H9 (cell line): ENCODE data around the gene PDE2A. TPM values are rescaled to one million over a fixed set of nuclear protein-coding genes. Genes with fewer than 3 reads are reported as not detected.

ENCODE experiments used
- DNase-seq: peaks from one replicate; pipeline ENCODE4 v3.0.0-alpha.2; 2017
- H2AFZ ChIP-seq: one replicate; pipeline ENCODE4 v1.6.1; 2013; ENCODE audit warnings: mild to moderate bottlenecking, low read length, control low read depth, moderate library complexity
- H2AK5ac ChIP-seq: 2 replicates; pipeline ENCODE4 v1.6.1; 2013; ENCODE audit warnings: low read length, control low read depth, mixed read lengths; ENCODE audit not compliant: insufficient read length
- H2BK120ac ChIP-seq: one replicate; pipeline ENCODE4 v1.6.1; 2013; ENCODE audit warnings: low read depth, mild to moderate bottlenecking, low read length, control low read depth, inconsistent platforms; ENCODE audit not compliant: poor library complexity, severe bottlenecking
- H2BK12ac ChIP-seq: 2 replicates; pipeline ENCODE4 v1.6.1; 2013; ENCODE audit warnings: low read length, control low read depth, mixed read lengths, low read depth; ENCODE audit not compliant: insufficient read length
- H2BK15ac ChIP-seq: 2 replicates; pipeline ENCODE4 v1.6.1; 2013; ENCODE audit warnings: low read depth, low read length, control low read depth
- H2BK20ac ChIP-seq: one replicate; pipeline ENCODE4 v1.6.1; 2013; ENCODE audit warnings: low read depth, mild to moderate bottlenecking, low read length, control low read depth, inconsistent platforms; ENCODE audit not compliant: poor library complexity, severe bottlenecking
- H2BK5ac ChIP-seq: 2 replicates; pipeline ENCODE4 v1.6.1; 2013; ENCODE audit warnings: low read length, control low read depth, mixed read lengths; ENCODE audit not compliant: insufficient read length
- H3K14ac ChIP-seq: 2 replicates; pipeline ENCODE4 v1.6.1; 2013; ENCODE audit warnings: low read length, control low read depth; ENCODE audit not compliant: insufficient read depth
- H3K18ac ChIP-seq: 2 replicates; pipeline ENCODE4 v1.6.1; 2013; ENCODE audit warnings: low read depth, mild to moderate bottlenecking, mixed read lengths, low read length, control low read depth; ENCODE audit not compliant: insufficient read length
- H3K23ac ChIP-seq: 2 replicates; pipeline ENCODE4 v1.6.1; 2013; ENCODE audit warnings: low read length, control low read depth, mixed read lengths, low read depth; ENCODE audit not compliant: insufficient read length
- H3K23me2 ChIP-seq: 2 replicates; pipeline ENCODE4 v1.6.1; 2013; ENCODE audit warnings: low read depth, mild to moderate bottlenecking, mixed read lengths, low read length, control low read depth; ENCODE audit not compliant: insufficient read length, poor library complexity, severe bottlenecking
- H3K27ac ChIP-seq: 2 replicates; pipeline ENCODE4 v1.5.1; 2013; ENCODE audit warnings: low read length, control low read depth, mixed read lengths, low read depth; ENCODE audit not compliant: insufficient read length
- H3K27me3 ChIP-seq: 2 replicates; pipeline ENCODE4 v1.6.1; 2013; ENCODE audit warnings: low read length, control low read depth, inconsistent platforms; ENCODE audit not compliant: insufficient read depth
- H3K4ac ChIP-seq: 2 replicates; pipeline ENCODE4 v1.6.1; 2013; ENCODE audit warnings: low read depth, mild to moderate bottlenecking, control low read depth, inconsistent platforms, low read length, moderate library complexity
- H3K4me1 ChIP-seq: 2 replicates; pipeline ENCODE4 v1.6.1; 2013; ENCODE audit warnings: low read length, control low read depth, inconsistent platforms; ENCODE audit not compliant: insufficient read depth
- H3K4me2 ChIP-seq: 2 replicates; pipeline ENCODE4 v1.6.1; 2013; ENCODE audit warnings: low read length, control low read depth, mixed read lengths; ENCODE audit not compliant: insufficient read length, insufficient read depth
- H3K56ac ChIP-seq: 2 replicates; pipeline ENCODE4 v1.6.1; 2013; ENCODE audit warnings: low read depth, mild to moderate bottlenecking, mixed read lengths, low read length, control low read depth; ENCODE audit not compliant: insufficient read length
- H3K79me1 ChIP-seq: 2 replicates; pipeline ENCODE4 v1.6.1; 2013; ENCODE audit warnings: low read depth, mild to moderate bottlenecking, moderate library complexity, low read length, control low read depth, inconsistent platforms; ENCODE audit not compliant: insufficient read depth, poor library complexity, severe bottlenecking
- H3K79me2 ChIP-seq: 2 replicates; pipeline ENCODE4 v1.6.1; 2013; ENCODE audit warnings: low read length, control low read depth, inconsistent platforms; ENCODE audit not compliant: insufficient read depth
- H3K9ac ChIP-seq: 2 replicates; pipeline ENCODE4 v1.6.1; 2013; ENCODE audit warnings: low read length, control low read depth, mixed read lengths; ENCODE audit not compliant: insufficient read length; ENCODE audit errors: extremely low read depth
- H3K9me3 ChIP-seq: one replicate; pipeline ENCODE4 v1.6.1; 2013; ENCODE audit warnings: low read depth, low read length, inconsistent platforms; ENCODE audit not compliant: control insufficient read depth
- H3T11ph ChIP-seq: one replicate; pipeline ENCODE4 v1.6.1; 2013; ENCODE audit warnings: mild to moderate bottlenecking, low read length, control low read depth, inconsistent platforms
- H4K20me1 ChIP-seq: one replicate; pipeline ENCODE4 v1.6.1; 2013; ENCODE audit not compliant: control insufficient read depth, insufficient read length, insufficient read depth
- H4K5ac ChIP-seq: 2 replicates; pipeline ENCODE4 v1.6.1; 2013; ENCODE audit warnings: low read depth, mild to moderate bottlenecking, mixed read lengths, low read length, control low read depth; ENCODE audit not compliant: insufficient read length
- H4K8ac ChIP-seq: replicated peaks from 2 replicates; pipeline ENCODE4 v1.6.1; 2013; ENCODE audit warnings: low read length, control low read depth, mixed read lengths, low read depth; ENCODE audit not compliant: insufficient read length
- H4K91ac ChIP-seq: 2 replicates; pipeline ENCODE4 v1.6.1; 2013; ENCODE audit warnings: low read depth, mild to moderate bottlenecking, moderate library complexity, mixed read lengths, low read length, control low read depth; ENCODE audit not compliant: insufficient read length
- H3K27ac Mint-ChIP-seq, 3 experiments: 2 replicates in 2 of 3; 3 replicates in 1 of 3; pipeline ENCODE4 v1.8.0; 2020 to 2021; ENCODE audit warnings: mixed read lengths in 3 of 3, mild to moderate bottlenecking in 1 of 3, moderate library complexity in 1 of 3
- H3K27me3 Mint-ChIP-seq: 2 replicates; pipeline ENCODE4 v1.8.0; 2021; ENCODE audit warnings: low read depth, mild to moderate bottlenecking, moderate library complexity, mixed read lengths
- H3K36me3 Mint-ChIP-seq, 3 experiments: 2 replicates in 2 of 3; 3 replicates in 1 of 3; pipeline ENCODE4 v1.8.0; 2020 to 2021; ENCODE audit warnings: low read depth in 3 of 3, mixed read lengths in 3 of 3; ENCODE audit not compliant: insufficient read depth in 1 of 3
- H3K4me1 Mint-ChIP-seq, 2 experiments: 2 replicates each; pipeline ENCODE4 v1.8.0; 2020; ENCODE audit warnings: mixed read lengths in 2 of 2
- H3K4me3 Mint-ChIP-seq, 2 experiments: 2 replicates in 1 of 2; 3 replicates in 1 of 2; pipeline ENCODE4 v1.8.0; 2020 to 2021; ENCODE audit warnings: mild to moderate bottlenecking in 2 of 2, mixed read lengths in 2 of 2, moderate library complexity in 1 of 2
- H3K9me3 Mint-ChIP-seq, 2 experiments: 2 replicates in 1 of 2; 3 replicates in 1 of 2; pipeline ENCODE4 v1.8.0; 2020; ENCODE audit warnings: mild to moderate bottlenecking in 2 of 2, mixed read lengths in 2 of 2, moderate library complexity in 1 of 2
- WGBS: extraction: QIAGEN DNeasy Blood & Tissue Kit; methylation state at CpG from one replicate; pipeline ENCODE4 v1.1.7; 2013; ENCODE audit warnings: missing lambda C conversion rate, low lambda C conversion rate, mixed read lengths; ENCODE audit not compliant: insufficient read length; ENCODE audit errors: extremely low coverage; 5-methylcytosine and 5-hydroxymethylcytosine counted together
- total RNA-seq: library from RNA; stranded (reverse); gene quantifications from 2 replicates; pipeline ENCODE4 v1.2.1, GENCODE V29; 2021
- TF ChIP-seq, protein P1 (sequence below): fragments of 200-600 bp; sonication (generic); conservative IDR thresholded peaks from 3 replicates; pipeline ENCODE4 v1.8.0; 2021; ENCODE audit warnings: antibody characterized with exemption, mild to moderate bottlenecking

The PDE2A gene
- total RNA-seq, 1 experiment from 2014 or later = 3.4 TPM

- TF ChIP-seq, protein P1, sequence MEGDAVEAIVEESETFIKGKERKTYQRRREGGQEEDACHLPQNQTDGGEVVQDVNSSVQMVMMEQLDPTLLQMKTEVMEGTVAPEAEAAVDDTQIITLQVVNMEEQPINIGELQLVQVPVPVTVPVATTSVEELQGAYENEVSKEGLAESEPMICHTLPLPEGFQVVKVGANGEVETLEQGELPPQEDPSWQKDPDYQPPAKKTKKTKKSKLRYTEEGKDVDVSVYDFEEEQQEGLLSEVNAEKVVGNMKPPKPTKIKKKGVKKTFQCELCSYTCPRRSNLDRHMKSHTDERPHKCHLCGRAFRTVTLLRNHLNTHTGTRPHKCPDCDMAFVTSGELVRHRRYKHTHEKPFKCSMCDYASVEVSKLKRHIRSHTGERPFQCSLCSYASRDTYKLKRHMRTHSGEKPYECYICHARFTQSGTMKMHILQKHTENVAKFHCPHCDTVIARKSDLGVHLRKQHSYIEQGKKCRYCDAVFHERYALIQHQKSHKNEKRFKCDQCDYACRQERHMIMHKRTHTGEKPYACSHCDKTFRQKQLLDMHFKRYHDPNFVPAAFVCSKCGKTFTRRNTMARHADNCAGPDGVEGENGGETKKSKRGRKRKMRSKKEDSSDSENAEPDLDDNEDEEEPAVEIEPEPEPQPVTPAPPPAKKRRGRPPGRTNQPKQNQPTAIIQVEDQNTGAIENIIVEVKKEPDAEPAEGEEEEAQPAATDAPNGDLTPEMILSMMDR = peak; percentile 36; the same call in 2 of the 3 replicates
- no peaks in the 10 kb centered on the region for H3K27me3 ChIP-seq
Measured at GRCh38 chr11:72599325-72600117, 74.7 kb downstream of the PDE2A start.

More at GRCh38 chr11:72599325-72600117, 74.7 kb downstream of the PDE2A start:
- H3T11ph ChIP-seq = no peak overlapping the region
- H3K23me2 ChIP-seq = no peaks in the 10 kb centered on the region
- no peak overlapping the region for H4K5ac ChIP-seq
- H2BK12ac ChIP-seq = no peak overlapping the region
- H4K91ac ChIP-seq = no peak overlapping the region
- H3K4ac ChIP-seq = no peak overlapping the region
- no peak overlapping the region for H2BK120ac ChIP-seq
- DNase-seq = peak; percentile 44
- H3K4me2 ChIP-seq = no peak overlapping the region
- no peak overlapping the region for H3K9ac ChIP-seq
- H3K27ac ChIP-seq = no peak overlapping the region
- no peaks in the 10 kb centered on the region for H4K20me1 ChIP-seq
- no peaks in the 10 kb centered on the region for H3K79me2 ChIP-seq
- no peak overlapping the region for H3K56ac ChIP-seq
- no peak overlapping the region for H3K18ac ChIP-seq
- no peak overlapping the region for H2AFZ ChIP-seq
- H3K4me3 Mint-ChIP-seq = no peak overlapping the region
- H3K23ac ChIP-seq = no peak overlapping the region
- H4K8ac ChIP-seq = no peak overlapping the region
- H3K27ac Mint-ChIP-seq = peak overlapping the region in 1 of 3 experiments; percentile 24; a peak in 1 of 7 replicates
- H3K4me1 ChIP-seq = peaks cover 4% of the 10 kb centered on the region; the same call in 1 of the 2 replicates
- H3K14ac ChIP-seq = no peak overlapping the region
- no peaks in the 10 kb centered on the region for H3K9me3 ChIP-seq
- peaks cover 45% of the 10 kb centered on the region for H3K27me3 Mint-ChIP-seq
- H2BK20ac ChIP-seq = no peak overlapping the region
- peaks cover 26 to 36% of the 10 kb centered on the region in 2 experiments for H3K4me1 Mint-ChIP-seq
- H3K36me3 Mint-ChIP-seq = no peaks in the 10 kb centered on the region
- no peaks in the 10 kb centered on the region for H3K79me1 ChIP-seq
- no peak overlapping the region for H2AK5ac ChIP-seq
- H3K9me3 Mint-ChIP-seq = no peaks in the 10 kb centered on the region
- no peak overlapping the region for H2BK5ac ChIP-seq
- no peak overlapping the region for H2BK15ac ChIP-seq
- WGBS = no CpG with 5 or more reads among the region's 11 CpGs
